HL-60 (cell line): ENCODE measurements around the gene TMEM150B.

Experiments
- DNase-seq, 2 experiments: peaks; one replicate each; pipeline ENCODE4 v3.0.0-alpha.2; 2010 to 2020; ENCODE audit warnings: low read depth in 1 of 2, low spot score in 1 of 2
- H3K27ac ChIP-seq: fragments of 250-450 bp; sonication (Bioruptor Pico); replicated peaks from 2 replicates; pipeline ENCODE4 v1.5.1; 2020; ENCODE audit warnings: mild to moderate bottlenecking, moderate library complexity
- H3K27me3 ChIP-seq: fragments of 250-450 bp; sonication (Bioruptor Pico); 2 replicates; pipeline ENCODE4 v1.5.1; 2021; ENCODE audit warnings: mild to moderate bottlenecking, moderate library complexity; ENCODE audit not compliant: insufficient read depth, poor library complexity, severe bottlenecking
- H3K4me3 ChIP-seq: replicated peaks from 2 replicates; pipeline ENCODE4 v1.5.1; 2011; ENCODE audit warnings: mild to moderate bottlenecking, control low read depth, low read length; ENCODE audit not compliant: insufficient read depth
- CTCF ChIP-seq: IDR thresholded peaks from one replicate; pipeline ENCODE4 v1.5.1; 2011; ENCODE audit warnings: low read length, control low read depth, inconsistent platforms; ENCODE audit not compliant: insufficient read depth
- GABPA ChIP-seq: IDR thresholded peaks from 2 replicates; pipeline ENCODE4 v1.6.1; 2012; ENCODE audit warnings: low read depth
- POLR2AphosphoS5 ChIP-seq: IDR thresholded peaks from 2 replicates; pipeline ENCODE4 v1.6.1; 2012; ENCODE audit warnings: low read depth
- REST ChIP-seq: IDR thresholded peaks from 2 replicates; pipeline ENCODE4 v1.6.1; 2012; ENCODE audit warnings: low read depth; ENCODE audit not compliant: insufficient replicate concordance
- SPI1 ChIP-seq: IDR thresholded peaks from 2 replicates; pipeline ENCODE4 v1.6.1; 2012; ENCODE audit warnings: low read depth, mild to moderate bottlenecking, borderline replicate concordance
- long read RNA-seq: library from polyadenylated mRNA; unstranded; transcript quantifications from one replicate; pipeline ENCODE4 v2.0.0, GENCODE V29; 2020

The TMEM150B gene
- long read RNA-seq = 0 reads

- peak within 1 kb of the TSS; percentile 23 for H3K27ac ChIP-seq
- DNase-seq = peak in 1 of 2 experiments; percentile 53
- no peak for TF ChIP-seq GABPA
- TF ChIP-seq POLR2AphosphoS5 = no peak
- no peak for TF ChIP-seq CTCF
- TF ChIP-seq REST = no peak
- no peak for TF ChIP-seq SPI1
- H3K27me3 ChIP-seq = no peaks in the 10 kb centered on the region
- no peak within 1 kb of the TSS for H3K4me3 ChIP-seq
Observed at GRCh38 chr19:55325172-55325571, at the start of gene TMEM150B. Gene TMEM150B, minus strand, starts transcription at chr19:55325341. Its CDS starts 4,305 bp downstream, at chr19:55321036.

- DNase-seq = no peak
- Histone ChIP-seq H3K4me3 (no peak overlapping the region), H3K27me3 (peaks cover 50% of the 10 kb centered on the region), H3K27ac (no peak overlapping the region)
- TF ChIP-seq SPI1 (no peak), CTCF (no peak), REST (no peak)
Observed at GRCh38 chr19:55373993-55374757, 49.0 kb upstream of the TMEM150B start.

- TF ChIP-seq REST = no peak
- TF ChIP-seq GABPA = no peak
- TF ChIP-seq POLR2AphosphoS5 = no peak
- TF ChIP-seq CTCF = no peak
- no peak for TF ChIP-seq SPI1
- no peak for DNase-seq
- H3K27me3 ChIP-seq = peaks cover 56% of the 10 kb centered on the region
- H3K4me3 ChIP-seq = no peak overlapping the region
- H3K27ac ChIP-seq = no peak overlapping the region
Observed at GRCh38 chr19:55373306-55373992, 48.3 kb upstream of the TMEM150B start.
